Fibroblast of lung (primary cell): ENCODE results near the gene ADORA1.

ENCODE experiments used
- EZH2 ChIP-seq: IDR thresholded peaks from 2 replicates; pipeline ENCODE4 v1.5.1; 2012; ENCODE audit warnings: low read length, control low read depth, mild to moderate bottlenecking; ENCODE audit errors: missing control alignments
- TF ChIP-seq, protein P1 (sequence below), 2 donors: IDR thresholded peaks in 1 of 2; conservative IDR thresholded peaks in 1 of 2; 1 replicate in 1 of 2; 2 replicates in 1 of 2; pipeline ENCODE4 v1.5.1; 2011 to 2012; ENCODE audit warnings: low read length in 2 of 2, control low read depth in 1 of 2, inconsistent platforms in 1 of 2, low read depth in 1 of 2, mild to moderate bottlenecking in 1 of 2

- no peak for TF ChIP-seq EZH2
- TF ChIP-seq, protein P1, sequence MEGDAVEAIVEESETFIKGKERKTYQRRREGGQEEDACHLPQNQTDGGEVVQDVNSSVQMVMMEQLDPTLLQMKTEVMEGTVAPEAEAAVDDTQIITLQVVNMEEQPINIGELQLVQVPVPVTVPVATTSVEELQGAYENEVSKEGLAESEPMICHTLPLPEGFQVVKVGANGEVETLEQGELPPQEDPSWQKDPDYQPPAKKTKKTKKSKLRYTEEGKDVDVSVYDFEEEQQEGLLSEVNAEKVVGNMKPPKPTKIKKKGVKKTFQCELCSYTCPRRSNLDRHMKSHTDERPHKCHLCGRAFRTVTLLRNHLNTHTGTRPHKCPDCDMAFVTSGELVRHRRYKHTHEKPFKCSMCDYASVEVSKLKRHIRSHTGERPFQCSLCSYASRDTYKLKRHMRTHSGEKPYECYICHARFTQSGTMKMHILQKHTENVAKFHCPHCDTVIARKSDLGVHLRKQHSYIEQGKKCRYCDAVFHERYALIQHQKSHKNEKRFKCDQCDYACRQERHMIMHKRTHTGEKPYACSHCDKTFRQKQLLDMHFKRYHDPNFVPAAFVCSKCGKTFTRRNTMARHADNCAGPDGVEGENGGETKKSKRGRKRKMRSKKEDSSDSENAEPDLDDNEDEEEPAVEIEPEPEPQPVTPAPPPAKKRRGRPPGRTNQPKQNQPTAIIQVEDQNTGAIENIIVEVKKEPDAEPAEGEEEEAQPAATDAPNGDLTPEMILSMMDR (conservative IDR thresholded peaks at IDR 0.05 in 1 of 2, IDR thresholded peaks at IDR 0.05 in 1 of 2; ENCODE audit: low read depth in 1 of 2, low read length in 2 of 2): no peak
Observed at GRCh38 chr1:203097001-203097400, 30.5 kb upstream of the ADORA1 start.
